GM18511 (cell line): ENCODE measurements around the gene MAGEC1.
"Not testable (repeated sequence)": the region's sequence is repeated elsewhere in the genome, so short reads cannot be mapped to it uniquely, and the experiment has no call there.

Experiments used
- ATAC-seq: cut with Tn5 transposase; IDR thresholded peaks from one replicate; pipeline ENCODE4 v1.9.1; 2021; ENCODE audit warnings: mild to moderate bottlenecking, moderate library complexity; ENCODE audit not compliant: unreplicated experiment

Gene MAGEC1, protein sequence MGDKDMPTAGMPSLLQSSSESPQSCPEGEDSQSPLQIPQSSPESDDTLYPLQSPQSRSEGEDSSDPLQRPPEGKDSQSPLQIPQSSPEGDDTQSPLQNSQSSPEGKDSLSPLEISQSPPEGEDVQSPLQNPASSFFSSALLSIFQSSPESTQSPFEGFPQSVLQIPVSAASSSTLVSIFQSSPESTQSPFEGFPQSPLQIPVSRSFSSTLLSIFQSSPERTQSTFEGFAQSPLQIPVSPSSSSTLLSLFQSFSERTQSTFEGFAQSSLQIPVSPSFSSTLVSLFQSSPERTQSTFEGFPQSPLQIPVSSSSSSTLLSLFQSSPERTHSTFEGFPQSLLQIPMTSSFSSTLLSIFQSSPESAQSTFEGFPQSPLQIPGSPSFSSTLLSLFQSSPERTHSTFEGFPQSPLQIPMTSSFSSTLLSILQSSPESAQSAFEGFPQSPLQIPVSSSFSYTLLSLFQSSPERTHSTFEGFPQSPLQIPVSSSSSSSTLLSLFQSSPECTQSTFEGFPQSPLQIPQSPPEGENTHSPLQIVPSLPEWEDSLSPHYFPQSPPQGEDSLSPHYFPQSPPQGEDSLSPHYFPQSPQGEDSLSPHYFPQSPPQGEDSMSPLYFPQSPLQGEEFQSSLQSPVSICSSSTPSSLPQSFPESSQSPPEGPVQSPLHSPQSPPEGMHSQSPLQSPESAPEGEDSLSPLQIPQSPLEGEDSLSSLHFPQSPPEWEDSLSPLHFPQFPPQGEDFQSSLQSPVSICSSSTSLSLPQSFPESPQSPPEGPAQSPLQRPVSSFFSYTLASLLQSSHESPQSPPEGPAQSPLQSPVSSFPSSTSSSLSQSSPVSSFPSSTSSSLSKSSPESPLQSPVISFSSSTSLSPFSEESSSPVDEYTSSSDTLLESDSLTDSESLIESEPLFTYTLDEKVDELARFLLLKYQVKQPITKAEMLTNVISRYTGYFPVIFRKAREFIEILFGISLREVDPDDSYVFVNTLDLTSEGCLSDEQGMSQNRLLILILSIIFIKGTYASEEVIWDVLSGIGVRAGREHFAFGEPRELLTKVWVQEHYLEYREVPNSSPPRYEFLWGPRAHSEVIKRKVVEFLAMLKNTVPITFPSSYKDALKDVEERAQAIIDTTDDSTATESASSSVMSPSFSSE

DNA sequence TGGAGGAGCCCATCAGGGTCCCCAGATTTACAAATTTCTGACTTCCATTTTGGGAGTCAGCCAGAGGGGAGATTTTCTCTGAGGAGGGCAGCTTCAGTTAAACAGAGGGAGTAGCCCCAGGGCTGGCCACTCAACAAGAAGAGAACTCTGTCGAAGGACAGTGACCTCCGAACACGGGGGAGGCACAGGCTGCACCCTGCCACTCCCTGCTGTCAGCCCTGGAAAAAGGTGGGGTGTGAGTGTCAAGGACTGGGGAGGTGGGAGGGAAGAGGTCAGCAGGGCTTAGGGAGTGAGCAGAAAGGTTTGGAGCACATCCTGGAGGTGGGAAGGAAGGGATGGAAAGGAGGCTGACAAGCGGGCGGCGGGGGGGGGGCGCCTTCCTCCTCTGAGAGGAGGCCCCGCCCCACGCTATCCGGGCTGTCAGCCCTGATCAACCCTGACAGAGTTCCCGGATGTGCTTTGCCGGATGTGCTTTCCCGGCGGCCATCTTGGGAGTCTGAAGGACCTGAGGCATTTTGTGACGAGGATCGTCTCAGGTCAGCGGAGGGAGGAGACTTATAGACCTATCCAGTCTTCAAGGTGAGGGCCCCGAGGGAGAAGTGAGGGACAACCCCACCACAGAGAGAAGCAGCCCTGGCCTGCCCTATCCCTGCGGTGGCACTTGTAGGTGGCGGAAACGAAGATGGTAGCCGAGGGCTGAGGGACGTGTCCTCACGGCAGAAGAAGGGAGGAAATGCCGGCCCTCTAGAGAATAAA is at the start of gene MAGEC1:
MAGEC1 (plus strand) TSS at position 495 of the 756 bp plus-strand sequence. CDS start 1,179 bp downstream, outside the sequence.
- ATAC-seq, result no peak

DNA sequence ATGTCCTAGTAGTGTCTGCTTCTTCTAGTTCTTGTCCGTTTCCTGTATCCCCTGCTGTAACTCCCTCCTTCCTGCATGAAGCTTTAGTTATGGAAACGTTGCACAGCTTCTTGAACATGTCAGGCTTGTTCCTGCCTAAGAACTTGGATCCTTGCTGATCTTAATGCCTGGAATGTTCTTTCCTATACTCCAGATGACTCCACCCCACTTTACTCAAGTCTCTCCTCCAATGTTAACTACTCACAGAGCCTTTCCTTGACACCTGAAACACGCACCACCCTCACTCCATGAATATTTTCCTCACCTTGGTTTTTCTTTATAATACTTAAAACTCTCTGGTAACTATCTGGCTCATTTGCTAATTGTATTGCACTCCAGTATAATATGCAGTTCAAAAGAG is 46.2 kb upstream of the MAGEC1 start:
- no peak for ATAC-seq

DNA sequence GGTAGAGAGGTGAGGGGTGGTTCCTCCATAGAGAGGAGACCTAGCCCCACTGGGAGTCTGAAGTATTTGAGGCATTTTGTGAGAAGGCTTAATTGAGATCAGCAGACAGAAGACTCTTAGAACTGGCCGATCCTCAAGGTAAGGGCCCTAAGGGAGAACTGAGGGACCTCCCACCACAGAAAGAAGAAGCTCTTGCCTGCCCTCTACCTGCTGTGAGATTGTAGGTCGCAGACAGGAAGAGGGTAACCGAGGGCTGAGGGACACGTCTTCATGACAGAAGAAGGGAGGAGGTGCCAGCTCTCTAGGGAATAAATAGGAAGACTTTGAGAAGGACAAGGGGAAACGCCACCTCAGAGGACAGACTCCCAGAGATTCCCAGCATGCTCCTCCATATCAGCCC is 24.1 kb upstream of the MAGEC1 start:
- ATAC-seq, result no peak

DNA sequence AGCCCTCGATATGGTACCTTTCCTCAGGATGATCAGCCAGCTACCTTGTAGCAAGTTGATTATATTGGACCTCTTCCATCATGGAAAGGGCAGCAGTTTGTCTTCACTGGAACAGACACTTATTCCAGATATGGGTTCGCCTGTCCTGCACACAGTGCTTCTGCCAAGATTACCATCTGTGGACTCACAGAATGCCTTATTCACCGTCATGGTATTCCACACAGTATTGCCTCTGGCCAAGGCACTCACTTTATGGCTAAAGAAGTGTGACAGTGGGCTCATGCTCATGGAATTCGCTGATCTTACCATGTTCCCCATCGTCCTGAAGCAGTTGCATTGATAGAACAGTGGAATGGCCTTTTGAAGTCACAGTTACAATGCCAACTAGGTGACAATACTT is 14.9 kb upstream of the MAGEC1 start:
- ATAC-seq, result not testable (repeated sequence)

DNA sequence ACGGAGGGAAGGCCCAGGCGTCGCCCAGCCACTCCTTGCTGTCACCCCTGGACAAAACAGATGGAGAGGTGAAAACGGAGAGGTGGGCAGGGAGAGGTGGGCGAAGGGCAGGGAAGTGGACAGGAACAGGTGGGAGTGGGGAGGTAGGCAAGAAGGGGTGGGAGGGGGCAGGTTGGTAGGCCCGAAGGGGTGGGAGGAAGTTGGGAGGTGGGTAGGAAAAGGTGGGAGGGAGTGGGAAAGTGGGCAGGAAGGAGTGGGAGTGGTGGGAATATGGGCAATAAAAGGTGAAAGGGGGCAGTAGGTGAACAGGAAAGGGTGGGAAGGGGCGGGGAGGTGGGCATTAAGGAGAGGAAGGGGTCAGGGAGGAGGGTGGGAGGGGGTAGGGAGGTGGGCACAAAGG is 9.0 kb upstream of the MAGEC1 start:
- no peak for ATAC-seq

DNA sequence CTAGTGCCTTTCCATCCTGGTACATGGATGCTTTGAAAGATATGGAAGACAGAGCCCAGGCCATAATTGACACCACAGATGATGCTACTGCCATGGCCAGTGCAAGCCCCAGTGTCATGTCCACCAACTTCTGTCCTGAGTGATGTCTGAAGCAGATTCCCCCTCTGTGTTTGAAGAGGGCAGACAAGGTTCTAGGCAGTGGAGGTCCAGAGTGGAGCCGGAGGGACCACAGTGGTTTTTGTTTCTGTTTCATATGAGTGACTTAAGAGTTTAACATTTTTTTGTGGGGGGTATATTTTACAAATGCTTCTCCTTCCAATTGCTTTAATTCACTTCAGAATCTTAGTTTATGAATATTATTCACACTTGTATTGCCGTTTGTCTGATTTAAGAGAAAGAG is 6.0 kb upstream of the MAGEC1 start:
- no peak for ATAC-seq

DNA sequence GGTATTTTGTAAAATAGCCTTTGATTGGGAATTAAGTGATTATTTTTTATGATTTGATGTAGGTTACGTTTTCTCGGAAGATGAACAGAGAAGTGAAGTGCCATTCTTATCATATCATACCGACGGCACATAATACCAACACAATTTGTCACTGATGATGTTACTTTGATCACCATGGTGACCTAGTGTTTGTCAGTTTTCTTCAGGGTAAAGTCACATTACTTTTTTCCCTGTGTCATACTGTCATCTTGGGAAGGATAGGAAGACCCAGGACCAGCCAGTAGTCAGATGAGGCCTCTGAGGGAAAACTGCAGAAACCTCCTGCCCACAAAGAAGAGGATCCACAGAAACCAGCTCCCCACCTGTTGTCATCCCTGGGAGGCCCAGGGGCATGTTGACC is 1.3 kb upstream of the MAGEC1 start:
- ATAC-seq, result no peak

DNA sequence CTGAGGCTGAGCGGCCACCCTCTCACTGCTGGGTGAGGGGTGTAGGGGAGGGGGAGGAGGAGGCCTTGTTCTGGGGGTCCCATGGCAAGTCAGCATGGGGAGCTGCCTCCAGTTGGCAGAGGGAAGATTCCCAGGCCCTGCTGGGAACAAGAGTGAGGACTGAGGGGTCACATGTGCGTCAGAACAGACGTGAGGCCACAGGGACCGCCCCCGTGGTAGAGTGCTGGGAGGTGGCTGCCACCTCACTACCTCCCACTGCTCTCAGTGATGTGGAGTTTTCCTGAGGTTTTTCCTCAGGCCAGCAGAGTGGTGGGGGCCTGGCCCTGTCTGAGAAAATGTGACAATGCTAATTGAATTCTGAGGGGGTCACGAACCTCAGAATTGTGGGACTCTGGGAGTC is 568 bp downstream of the MAGEC1 start:
- no peak for ATAC-seq

DNA sequence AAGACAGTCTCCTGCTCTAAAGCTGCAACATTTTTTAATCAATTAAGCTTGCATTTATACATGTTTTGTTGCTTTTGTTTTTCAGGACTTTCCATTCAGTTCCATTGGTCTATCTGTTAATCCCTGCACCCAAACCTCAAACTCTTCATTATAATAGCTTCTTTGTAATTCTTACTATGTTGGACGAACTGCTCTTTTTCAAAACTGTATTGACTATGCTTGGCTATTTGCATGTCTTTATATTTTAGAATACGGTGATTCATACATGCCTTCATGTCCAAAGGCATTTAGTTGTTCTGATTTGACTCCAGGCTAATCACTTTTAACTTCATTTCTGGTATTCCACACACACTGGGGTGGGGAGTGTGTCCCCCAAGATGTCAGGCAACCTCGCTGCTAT is 14.1 kb downstream of the MAGEC1 start:
- ATAC-seq, result no peak

DNA sequence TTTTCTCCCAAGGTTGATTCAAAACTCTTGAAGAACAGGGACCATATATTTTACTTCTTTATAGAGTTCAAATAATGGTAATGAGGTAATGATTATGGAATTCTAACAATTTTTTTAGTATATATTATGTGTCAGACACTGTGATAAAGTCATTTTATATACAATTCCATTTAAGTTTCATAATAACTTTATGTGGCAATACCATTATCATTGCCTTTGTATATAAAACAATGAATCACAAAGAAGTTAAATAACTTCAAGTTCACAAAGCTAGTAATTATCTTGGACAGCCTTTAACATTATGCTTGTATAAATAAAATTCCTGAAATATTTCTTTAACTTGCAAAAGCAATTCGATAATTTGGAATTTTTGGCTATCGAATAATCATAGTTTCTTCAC is 20.6 kb downstream of the MAGEC1 start:
- no peak for ATAC-seq

DNA sequence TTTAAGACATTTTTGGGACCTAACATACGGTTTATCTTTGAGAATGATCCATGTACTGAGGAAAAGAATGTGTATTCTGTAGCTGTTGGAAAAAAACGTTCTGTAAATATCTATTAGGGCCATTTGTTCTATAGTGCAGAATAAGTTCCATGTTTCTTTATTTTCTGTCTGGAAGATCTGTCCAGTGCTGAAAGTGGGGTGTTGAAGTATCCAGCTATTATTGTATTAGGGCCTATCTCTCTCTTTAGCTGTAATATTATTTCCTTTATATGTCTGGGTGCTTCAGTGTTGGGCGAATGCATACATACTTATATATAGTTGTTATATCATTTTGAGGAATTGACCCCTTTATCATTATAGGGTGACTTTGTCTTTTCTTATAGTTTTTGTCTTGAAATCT is 24.7 kb downstream of the MAGEC1 start:
- ATAC-seq, result no peak

DNA sequence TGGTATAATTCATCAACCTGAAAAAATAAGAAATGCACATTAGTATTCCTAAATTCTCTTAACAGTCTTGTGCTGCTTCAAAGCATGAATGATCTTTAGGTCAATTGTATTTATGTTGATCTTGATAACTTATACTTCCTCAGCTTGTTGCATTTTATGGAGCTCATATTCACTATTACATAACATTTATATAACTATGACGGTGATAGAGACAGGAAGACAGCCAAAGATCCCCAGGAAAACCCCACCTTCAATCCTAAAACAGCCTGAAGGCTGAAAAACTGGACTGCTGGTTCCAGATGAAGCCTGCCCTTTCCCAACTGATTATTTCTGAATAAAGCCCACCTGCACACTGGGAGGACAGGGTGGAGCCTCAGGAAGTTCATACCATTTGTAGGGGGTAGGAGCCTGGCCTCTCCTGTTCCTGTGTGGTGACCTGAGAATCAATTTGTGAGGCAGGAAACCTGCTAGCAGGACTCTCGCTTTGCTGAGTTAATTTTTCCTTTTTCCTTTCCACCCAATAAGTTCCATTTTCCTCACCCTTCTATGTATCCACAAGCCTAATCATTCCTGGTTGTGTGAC is 30.5 kb downstream of the MAGEC1 start:
- no peak for ATAC-seq

DNA sequence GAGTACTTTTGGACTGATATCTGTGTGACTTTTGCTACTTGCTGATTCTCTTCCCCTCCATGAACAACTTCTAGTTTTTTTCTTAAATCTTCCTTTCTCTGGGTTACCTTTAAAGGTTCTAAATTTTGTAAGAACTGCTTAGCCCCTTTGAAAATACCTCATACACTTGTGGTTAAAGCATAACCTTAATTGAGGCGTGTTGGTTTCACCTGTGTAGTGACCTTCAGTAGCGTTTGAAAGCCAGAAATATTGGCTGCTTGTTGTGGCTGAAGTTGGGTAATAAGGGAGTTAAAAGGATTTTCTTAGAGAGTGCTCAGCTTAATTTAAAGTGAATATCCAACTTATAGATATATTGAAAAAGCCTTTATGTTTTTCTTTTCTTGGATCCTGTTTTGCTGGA is 32.0 kb downstream of the MAGEC1 start:
- ATAC-seq, result no peak

DNA sequence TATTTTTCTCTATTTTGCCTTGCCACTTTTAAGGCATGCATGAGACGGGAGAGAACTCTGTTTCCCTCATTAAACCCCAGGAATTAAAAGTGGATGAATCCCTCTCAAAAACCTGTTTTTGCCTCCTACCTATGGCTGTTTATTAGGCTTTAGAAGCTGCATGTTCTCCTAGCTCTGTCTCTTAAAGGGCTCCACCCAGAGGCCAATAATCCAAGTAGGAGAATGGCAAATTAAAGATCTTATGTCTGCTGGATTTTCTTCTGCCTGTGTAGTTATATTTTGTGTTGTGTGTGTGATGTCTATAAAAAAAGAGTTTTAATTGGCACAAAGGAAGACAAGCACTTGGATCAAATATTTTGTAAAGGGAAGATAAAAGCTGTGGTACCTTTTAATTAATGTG is 32.4 kb downstream of the MAGEC1 start:
- no peak for ATAC-seq

DNA sequence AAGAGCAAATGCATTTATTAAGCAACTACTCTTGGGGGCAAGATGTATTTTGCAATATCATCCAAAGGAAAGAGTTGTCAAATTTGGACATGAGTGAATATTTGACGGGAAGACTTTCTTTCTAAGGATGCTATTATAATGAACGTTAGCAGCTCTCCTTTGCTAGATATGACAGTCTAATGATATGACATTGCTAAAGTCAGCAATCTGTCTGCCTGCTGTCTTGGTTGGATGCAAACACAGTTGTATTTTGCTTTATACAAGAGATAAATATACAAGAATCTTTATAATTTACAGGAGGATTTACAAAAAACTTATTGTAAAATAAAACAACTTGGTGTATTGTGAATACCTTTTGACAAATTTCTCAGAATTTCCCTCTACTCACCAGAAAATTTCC is 37.5 kb downstream of the MAGEC1 start:
- no peak for ATAC-seq

DNA sequence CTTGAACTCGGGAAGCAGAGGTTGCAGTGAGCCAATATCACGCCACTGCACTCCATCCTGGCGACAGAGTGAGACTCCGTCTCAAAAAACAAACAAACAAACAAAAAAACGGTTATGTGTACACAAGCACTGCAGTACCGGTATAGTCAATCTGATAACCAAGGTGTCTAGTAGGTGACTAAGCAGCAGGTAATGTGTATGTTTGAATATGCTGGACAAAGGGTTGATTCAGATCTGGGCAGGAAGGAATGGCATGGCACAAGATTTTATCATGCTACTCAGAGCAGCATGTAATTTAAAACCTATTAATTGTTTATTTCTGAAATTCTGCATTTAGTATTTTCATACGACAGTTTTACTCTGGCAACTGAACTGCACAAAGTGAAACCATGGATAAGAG is 41.7 kb downstream of the MAGEC1 start:
- ATAC-seq, result no peak

DNA sequence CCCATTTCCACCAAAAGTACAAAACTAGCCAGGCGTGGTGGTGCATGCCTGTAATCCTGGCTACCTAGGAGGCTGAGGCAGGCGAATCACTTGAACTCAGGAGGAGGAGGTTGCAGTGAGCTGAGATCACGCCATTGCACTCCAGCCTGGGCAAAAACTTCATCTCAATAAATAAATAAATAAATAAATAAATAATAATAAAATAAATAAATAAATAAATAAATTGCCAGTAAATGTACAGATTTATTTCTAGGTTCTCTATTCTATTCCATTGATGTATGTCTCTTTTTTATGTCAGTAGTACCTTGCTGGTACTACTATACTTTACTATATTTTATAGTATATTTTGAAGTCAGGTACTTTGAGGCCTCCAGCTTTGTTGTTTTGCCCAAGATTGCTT is 43.7 kb downstream of the MAGEC1 start:
- no peak for ATAC-seq

DNA sequence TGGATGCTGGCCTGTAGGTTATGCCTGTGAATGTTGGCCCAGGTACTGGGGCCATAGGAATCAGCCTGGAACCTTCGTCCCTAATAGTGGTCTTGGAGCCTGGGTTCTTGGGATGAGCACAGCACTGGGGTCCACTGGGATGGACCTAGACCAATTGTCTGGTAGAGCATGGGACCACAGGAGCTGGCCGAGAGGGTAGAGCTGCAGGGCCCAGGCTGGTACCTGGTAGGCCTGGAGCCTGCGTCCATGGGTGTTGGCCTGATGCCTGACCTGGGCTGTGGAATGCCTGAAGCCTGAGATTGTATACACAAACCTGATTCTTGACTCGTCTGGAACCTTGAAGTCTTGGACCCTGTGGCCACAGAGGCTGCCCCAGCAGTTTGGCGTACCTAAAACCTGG is 48.9 kb downstream of the MAGEC1 start:
- ATAC-seq, result no peak

DNA sequence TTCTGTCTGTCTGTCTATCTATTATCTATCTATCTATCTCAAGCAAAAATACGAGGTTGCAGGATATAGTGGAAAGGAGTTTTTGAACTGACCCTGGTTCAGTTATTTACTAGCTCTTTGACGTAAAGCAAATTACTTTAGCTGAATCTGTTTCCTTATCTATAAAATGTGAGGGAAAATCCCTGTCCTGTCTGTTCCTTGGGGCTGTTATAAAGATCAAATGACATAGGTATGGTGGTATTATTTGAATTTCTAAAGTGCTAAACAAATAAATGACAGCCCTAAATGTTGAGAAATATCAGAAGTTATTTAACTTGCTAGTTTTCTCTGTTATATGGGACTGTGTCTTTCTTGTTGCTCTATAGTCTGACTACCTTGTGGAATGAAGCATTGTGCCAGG is 55.0 kb downstream of the MAGEC1 start:
- no peak for ATAC-seq
